Urinary bladder (tissue), 4 donors: ENCODE data around the gene SV2C. TPM values are rescaled to one million over a fixed set of nuclear protein-coding genes. Genes with fewer than 3 reads are reported as not detected.

Experiments used
- DNase-seq: peaks from one replicate; pipeline ENCODE4 v3.0.0-alpha.2; 2015; ENCODE audit errors: extremely low spot score
- H3K27ac ChIP-seq: one replicate; pipeline ENCODE4 v1.5.1; 2013; ENCODE audit warnings: low read depth, mild to moderate bottlenecking, moderate library complexity
- H3K36me3 ChIP-seq: one replicate; pipeline ENCODE4 v1.6.1; 2013; ENCODE audit warnings: mild to moderate bottlenecking, moderate library complexity; ENCODE audit not compliant: insufficient read depth
- H3K4me1 ChIP-seq: one replicate; pipeline ENCODE4 v1.6.1; 2013; ENCODE audit warnings: mild to moderate bottlenecking, moderate library complexity; ENCODE audit not compliant: insufficient read depth
- H3K4me3 ChIP-seq: one replicate; pipeline ENCODE4 v1.5.1; 2013; ENCODE audit warnings: low read depth, low read length
- WGBS: extraction: QIAGEN DNeasy Blood & Tissue Kit; methylation state at CpG from one replicate; pipeline ENCODE4 v1.1.7; 2013; 5-methylcytosine and 5-hydroxymethylcytosine counted together
- polyA plus RNA-seq: library from polyadenylated mRNA; stranded (reverse); fragments of 200-250 nt; gene quantifications from one replicate; pipeline ENCODE4 v1.2.3, GENCODE V29; 2013
- total RNA-seq: library from RNA; depleted of rRNA; stranded (reverse); fragments of >200 nt; gene quantifications from one replicate; pipeline ENCODE4 v1.2.3, GENCODE V29; 2014
- donor health status: healthy with polysubstance abuse.
- donor health status: healthy.

The SV2C gene
- total and polyA plus RNA-seq, 2 donors = 0.56 to 2.1 TPM

DNA sequence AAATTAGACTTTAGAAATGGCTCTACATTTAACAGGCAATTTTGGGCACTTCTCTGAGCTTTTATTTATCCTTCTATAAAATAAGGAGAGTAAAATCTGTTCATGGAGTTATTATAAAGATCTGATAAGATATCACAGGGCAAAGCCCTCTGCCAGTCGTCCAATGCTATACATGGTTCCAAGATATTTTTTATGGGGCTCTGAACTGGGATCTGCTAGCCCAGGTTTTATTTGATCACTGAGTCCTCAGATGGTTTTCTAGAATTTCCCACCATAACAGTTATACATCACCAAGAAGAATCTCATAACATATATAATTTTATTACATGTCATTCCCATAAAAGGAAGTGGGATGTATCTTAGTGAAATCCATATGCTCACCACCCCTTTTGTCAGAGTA is 296.7 kb downstream of the SV2C start:
- no peak for DNase-seq
- H3K36me3 ChIP-seq = no peaks in the 10 kb centered on the region
- H3K4me1 ChIP-seq = no peaks in the 10 kb centered on the region
- no peak overlapping the region for H3K4me3 ChIP-seq
- H3K27ac ChIP-seq = no peak overlapping the region
- 31% methylated on average over 1 of the region's 1 CpG for whole genome bisulfite sequencing

GRCh38 chr5:76380346-76381066 is 297.3 kb downstream of the SV2C start:
- Histone ChIP-seq H3K4me3 (no peak overlapping the region), H3K27ac (no peak overlapping the region), H3K36me3 (no peaks in the 10 kb centered on the region), H3K4me1 (no peaks in the 10 kb centered on the region)
- WGBS = 67% methylated on average over 7 of the region's 7 CpGs
- no peak for DNase-seq

DNA sequence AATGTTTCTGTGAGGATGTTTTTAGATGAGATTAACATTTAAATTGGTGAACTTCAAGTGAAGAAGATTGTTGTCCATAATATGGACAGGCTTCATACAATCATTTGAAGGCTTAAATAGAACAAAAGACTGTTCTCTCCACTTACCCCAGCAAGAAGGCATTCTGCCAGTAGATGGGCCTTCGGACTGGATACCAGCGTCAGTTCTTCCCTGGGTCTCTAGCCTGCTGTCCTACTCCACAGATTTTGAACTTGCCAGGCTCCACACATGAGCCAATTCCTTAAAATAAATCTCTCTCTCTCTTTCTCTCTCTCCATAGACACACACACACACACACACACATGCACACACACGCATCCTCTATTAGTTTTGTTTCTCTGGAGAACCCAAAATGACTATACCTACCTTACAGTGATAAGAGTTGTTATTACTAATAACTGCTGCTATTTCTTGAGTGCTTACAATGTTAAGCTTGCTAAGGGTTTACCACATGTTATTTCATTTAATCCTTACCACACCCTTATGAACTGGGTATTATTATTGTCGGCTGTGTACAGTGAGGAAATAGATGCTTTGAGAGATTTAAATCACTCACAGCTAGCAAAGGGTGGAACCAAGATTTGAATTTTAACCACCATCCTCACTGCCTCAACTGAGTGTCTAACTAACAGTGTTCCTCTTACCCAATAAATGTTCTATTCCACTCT is 300.1 kb downstream of the SV2C start:
- Histone ChIP-seq H3K4me3 (no peak overlapping the region), H3K36me3 (no peaks in the 10 kb centered on the region), H3K4me1 (no peaks in the 10 kb centered on the region), H3K27ac (no peak overlapping the region)
- DNase-seq = no peak
- WGBS = 78% methylated on average over 4 of the region's 4 CpGs

DNA sequence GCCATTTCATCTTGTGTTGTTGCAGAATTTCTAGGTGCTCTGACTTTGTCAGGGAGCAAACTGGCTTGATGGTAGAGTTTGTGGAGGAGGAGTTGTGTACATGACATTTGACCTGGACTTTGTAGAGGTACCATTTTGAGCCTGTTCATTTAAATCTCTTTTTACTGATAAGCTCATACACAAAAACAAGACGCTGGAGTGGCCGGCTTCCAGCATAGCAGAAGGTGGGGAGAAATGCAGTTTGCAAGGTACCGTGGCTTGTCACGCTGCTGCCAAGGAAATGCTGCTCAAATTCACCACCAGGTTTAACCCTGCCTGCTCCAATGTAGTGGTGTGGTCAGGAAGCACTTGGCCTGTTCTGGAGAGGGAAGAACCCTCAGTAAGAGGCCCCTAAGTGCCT is 301.0 kb downstream of the SV2C start:
- H3K4me3 ChIP-seq = no peak overlapping the region
- H3K4me1 ChIP-seq = no peaks in the 10 kb centered on the region
- no peak overlapping the region for H3K27ac ChIP-seq
- H3K36me3 ChIP-seq = no peaks in the 10 kb centered on the region
- no peak for DNase-seq
- 38% methylated on average over 4 of the region's 4 CpGs for WGBS

GRCh38 chr5:76384705-76385104 is 301.5 kb downstream of the SV2C start:
- Histone ChIP-seq H3K4me3 (no peak overlapping the region), H3K36me3 (no peaks in the 10 kb centered on the region), H3K27ac (no peak overlapping the region), H3K4me1 (no peaks in the 10 kb centered on the region)
- WGBS = 79% methylated on average over 3 of the region's 3 CpGs
- no peak for DNase-seq

DNA sequence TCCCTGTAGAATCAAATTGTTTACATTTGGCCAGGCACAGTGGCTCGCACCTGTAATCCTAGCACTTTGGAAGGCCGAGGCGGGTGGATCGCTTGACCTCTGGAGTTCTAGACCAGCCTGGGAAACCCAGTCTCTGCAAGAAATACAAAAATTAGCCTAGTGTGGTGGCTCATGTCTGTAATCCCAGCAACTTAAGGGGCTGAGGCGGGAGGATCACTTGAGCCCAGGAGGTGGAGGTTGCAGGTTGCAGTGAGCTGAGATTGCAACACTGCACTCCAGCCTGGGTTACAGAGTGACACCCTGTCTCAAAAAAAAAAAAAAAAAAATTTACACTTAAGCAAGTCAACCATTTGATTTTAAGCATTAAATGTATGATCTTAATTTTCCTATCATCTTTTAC is 302.4 kb downstream of the SV2C start:
- H3K27ac ChIP-seq = no peak overlapping the region
- WGBS = 93% methylated on average over 5 of the region's 5 CpGs
- H3K4me1 ChIP-seq = no peaks in the 10 kb centered on the region
- DNase-seq = no peak
- H3K36me3 ChIP-seq = no peaks in the 10 kb centered on the region
- H3K4me3 ChIP-seq = no peak overlapping the region

DNA sequence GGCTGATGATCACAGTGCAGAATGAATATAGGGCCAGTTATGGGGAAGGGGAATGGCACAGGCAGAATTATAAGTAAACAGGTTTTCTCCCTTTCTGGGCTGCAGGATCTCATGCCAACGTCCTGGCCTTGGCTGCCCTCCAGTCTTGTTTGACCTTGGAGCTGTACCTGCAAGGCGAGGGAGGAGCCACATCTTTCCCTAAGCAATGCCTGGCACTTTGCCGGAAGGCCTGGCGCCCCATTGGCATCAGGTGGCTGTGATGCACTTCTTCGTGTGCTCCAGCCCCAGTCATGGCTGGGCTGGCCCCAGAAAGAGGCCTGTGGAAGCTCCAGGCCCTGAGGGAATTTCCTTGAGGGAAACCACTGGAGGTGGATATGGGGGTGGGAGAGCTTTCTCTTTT is 303.2 kb downstream of the SV2C start:
- H3K4me1 ChIP-seq = no peaks in the 10 kb centered on the region
- H3K36me3 ChIP-seq = no peaks in the 10 kb centered on the region
- no peak overlapping the region for H3K4me3 ChIP-seq
- WGBS = 76% methylated on average over 5 of the region's 5 CpGs
- no peak overlapping the region for H3K27ac ChIP-seq
- no peak for DNase-seq

DNA sequence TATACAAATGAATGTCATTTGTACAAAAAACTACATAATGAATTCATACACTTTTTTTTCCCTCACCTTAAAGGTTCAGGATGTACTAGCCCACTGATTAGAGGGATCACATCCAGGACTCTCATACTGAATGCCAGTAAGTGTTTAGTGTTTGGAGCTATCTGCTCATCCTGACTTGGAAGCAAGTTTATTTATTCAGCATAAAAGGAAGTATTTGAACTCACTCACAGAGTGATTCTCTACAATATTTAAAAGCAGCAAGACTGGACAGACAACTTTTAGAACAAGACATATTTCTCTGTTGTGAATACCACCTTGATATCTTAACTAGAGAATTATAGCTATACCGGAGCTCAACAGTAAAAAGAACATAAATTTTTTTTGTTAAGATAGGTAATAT is 305.1 kb downstream of the SV2C start:
- WGBS = 78% methylated on average over 1 of the region's 1 CpG
- Histone ChIP-seq H3K36me3 (no peaks in the 10 kb centered on the region), H3K4me3 (no peak overlapping the region), H3K4me1 (no peaks in the 10 kb centered on the region), H3K27ac (no peak overlapping the region)
- DNase-seq = no peak

GRCh38 chr5:76388791-76389512 is 305.8 kb downstream of the SV2C start:
- WGBS = 89% methylated on average over 11 of the region's 11 CpGs
- no peak overlapping the region for H3K4me3 ChIP-seq
- no peaks in the 10 kb centered on the region for H3K36me3 ChIP-seq
- no peaks in the 10 kb centered on the region for H3K4me1 ChIP-seq
- no peak overlapping the region for H3K27ac ChIP-seq
- DNase-seq = no peak

GRCh38 chr5:76389513-76390154 is 306.5 kb downstream of the SV2C start:
- Histone ChIP-seq H3K4me1 (no peaks in the 10 kb centered on the region), H3K4me3 (no peak overlapping the region), H3K36me3 (no peaks in the 10 kb centered on the region), H3K27ac (no peak overlapping the region)
- no peak for DNase-seq
- WGBS = 88% methylated on average over 13 of the region's 13 CpGs

- H3K27ac ChIP-seq = no peak overlapping the region
- H3K4me1 ChIP-seq = no peaks in the 10 kb centered on the region
- no peak overlapping the region for H3K4me3 ChIP-seq
- 88% methylated on average over 9 of the region's 9 CpGs for WGBS
- H3K36me3 ChIP-seq = no peaks in the 10 kb centered on the region
- no peak for DNase-seq
Observed at GRCh38 chr5:76391014-76391413, 307.8 kb downstream of the SV2C start.

DNA sequence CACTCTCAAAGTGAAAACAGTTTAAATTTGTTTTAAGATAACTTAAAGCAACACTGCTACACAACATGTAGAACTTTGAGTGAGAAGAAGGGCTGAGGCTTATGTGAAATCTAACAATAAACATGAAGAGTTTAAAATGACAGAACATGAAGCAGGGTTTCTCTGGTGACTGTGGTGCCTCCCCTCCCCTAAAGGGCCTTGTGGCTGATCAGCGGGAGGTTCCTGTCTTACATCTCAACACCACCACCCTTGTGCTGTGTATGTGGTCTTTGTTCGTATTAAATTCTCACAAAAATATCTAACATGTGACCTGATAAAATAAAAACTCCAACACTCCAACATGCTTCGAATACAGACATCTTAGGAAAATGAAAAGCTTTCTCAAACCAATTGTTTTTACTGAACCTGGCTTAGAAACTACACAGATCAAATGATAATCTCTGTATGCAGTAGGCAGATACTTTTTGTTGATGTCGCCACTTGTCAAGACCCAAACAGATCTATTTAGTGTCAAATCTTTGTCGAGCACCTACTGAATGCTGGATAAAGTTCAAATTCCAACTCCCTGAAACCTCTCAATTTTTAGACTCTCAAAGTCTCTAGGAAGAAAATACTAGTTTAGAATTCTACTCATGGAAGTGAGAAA is 310.0 kb downstream of the SV2C start:
- no peak for DNase-seq
- H3K36me3 ChIP-seq = no peaks in the 10 kb centered on the region
- 77% methylated on average over 5 of the region's 5 CpGs for WGBS

DNA sequence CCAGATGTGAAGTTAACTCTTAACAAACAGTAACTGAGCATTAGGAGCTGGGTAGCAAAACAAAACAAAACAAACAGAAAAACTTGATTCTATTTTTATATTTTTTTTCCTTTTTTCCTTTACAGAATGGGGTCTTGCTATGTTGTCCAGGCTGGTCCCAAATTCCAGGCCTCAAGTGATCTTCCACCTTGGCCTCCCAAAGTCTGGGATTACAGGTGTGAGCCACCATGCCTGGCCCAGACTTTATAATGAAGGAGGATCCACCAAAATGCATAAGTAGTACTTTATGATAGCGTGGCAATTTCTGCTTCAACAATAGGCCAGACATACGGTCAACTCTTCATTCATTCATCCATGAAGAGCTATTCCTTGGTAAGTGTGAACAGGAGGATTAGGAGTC is 314.0 kb downstream of the SV2C start:
- no peak overlapping the region for H3K4me3 ChIP-seq
- no peaks in the 10 kb centered on the region for H3K4me1 ChIP-seq
- H3K27ac ChIP-seq = no peak overlapping the region
- no peaks in the 10 kb centered on the region for H3K36me3 ChIP-seq
- DNase-seq = no peak
- WGBS = 96% methylated on average over 2 of the region's 2 CpGs

More for the DNA sequence above, 310.0 kb downstream of the SV2C start:
- no peak overlapping the region for H3K27ac ChIP-seq
- H3K4me3 ChIP-seq = no peak overlapping the region
- no peaks in the 10 kb centered on the region for H3K4me1 ChIP-seq
